ENCODE measurements around the gene PNPLA7.

The PNPLA7 gene

GRCh38 chr9:137492464-137493363 lies 57.5 kb downstream of the PNPLA7 start:
- DNase-seq, result peak; percentile 58

- no peak for DNase-seq
These were observed 58.3 kb downstream of the PNPLA7 start for GRCh38 chr9:137491735-137492432.

DNA sequence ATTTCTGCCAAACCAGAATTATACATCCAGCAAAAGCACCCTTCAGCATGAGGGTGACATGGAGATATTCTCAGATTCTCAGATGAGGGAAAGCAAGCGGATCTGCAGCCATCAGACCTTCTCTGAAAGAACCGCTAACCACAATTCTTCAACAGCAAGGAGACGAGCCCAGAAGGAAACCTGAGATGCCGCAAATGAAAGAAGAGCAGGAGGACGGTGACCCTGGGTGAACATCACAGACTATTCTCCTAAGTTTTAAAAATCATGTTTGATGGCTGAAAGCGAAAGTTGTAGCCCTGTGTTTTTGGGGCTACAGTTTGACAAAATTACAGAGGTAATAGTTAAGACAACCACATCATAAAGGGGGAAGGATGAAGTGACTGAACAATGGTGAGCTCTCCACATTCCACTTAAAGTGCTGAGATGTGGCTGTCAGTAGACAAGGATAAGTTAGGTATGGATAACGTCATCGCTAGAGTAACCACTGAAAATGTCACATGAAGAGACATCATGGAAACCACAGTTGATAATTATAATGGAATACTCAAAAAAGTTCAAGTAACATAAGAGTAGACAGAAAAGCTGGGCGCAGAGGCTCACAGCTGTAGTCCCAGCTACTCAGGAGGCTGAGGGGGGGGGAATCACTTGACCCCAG lies 59.5 kb downstream of the PNPLA7 start:
- DNase-seq, result no peak

DNA sequence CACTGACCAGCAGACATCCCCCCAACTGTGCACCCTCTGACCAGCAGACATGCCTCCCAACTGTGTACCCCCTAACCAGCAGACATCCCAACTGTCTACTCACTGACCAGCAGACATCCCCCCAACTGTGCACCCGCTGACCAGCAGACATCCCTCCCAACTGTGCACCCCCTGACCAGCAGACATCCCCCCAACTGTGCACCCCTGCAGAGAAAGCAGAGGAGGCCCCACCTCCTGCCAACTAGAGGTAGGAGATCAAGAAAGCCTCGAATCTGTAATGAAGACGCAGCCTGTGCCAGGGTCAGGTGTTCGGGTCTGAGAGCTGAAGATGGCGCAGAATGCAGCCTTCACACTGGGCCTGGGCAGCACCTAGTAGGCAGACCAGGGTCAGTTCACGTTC lies 61.3 kb downstream of the PNPLA7 start:
- no peak for DNase-seq

DNA sequence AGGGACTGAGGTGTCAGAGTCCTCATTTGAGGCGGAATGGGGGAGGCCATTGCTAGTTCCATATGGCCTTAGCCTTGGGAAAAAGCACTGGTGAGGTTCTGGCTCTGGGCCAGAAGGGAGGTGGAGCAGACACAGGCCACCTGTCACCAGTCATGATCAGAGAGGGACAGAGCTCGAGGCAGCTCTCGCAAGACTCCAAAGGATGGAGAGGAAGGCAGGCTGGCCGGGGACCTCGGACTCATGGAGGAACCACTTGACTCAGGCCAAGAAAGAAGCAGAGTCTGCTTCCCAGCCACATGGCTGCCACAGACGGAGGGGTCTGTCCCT lies 61.9 kb downstream of the PNPLA7 start:
- no peak for DNase-seq

- DNase-seq, result no peak
These were observed 62.5 kb downstream of the PNPLA7 start for GRCh38 chr9:137487454-137488326.

DNA sequence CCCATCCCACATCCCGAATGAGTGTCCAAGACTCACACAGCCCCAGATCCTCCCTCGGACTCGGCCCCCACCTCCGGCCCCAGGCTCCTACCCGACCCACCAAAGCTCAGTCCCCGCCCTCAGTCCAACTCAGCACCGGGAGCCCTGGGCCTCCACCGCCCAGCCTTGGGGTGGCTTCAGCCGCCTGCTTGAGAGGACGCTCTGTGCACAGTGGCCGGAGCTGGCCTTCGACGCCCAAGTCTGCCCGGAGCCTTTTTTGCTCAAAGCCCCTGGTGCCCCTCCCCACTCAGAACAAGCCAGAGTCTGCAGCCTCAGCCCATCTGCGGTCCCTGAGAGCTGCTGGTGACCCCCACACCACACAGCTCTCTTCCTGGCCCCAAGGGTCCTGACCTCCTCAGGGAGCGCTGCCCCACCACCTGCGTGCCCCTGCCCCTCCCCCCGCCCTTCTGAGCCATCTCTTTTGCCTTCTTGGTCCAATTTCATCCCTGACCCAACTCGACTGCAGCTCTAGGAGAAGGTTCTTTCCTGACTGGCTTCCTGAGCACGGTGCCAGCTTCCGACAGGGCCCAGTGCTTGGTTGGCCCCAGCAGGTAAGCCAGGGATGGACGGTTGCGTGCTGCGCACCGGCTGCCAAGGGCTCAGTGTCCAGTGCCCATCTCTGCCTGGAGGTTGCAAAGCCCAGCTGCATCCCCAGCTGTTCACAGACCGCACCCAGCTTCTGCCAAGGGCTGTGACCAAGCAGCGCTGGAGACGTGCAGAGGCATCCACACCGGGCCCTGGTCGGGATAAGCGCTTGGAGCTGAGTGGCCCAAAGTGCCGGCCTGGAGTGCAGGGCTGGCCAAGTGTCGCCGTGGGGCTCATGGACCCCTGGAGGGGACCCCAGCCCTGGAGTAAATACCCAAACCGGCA lies 63.4 kb downstream of the PNPLA7 start:
- no peak for DNase-seq

DNA sequence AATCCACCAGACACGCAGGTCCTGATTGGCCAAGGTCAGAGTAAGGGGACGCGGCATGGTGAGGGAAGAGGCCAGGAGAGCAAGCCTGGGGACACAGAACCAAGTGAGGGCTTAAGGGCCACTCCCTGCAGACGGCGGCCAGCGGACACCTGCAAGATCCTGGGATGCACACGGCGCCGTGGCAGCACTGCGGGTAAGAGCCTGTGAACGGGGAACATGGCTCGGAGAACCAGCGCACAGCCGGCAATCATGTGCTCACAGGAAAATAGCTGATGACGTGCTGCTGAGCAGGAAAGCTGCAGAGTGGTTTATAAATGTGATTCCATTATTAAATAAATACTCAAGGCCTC lies 64.1 kb downstream of the PNPLA7 start:
- no peak for DNase-seq

DNA sequence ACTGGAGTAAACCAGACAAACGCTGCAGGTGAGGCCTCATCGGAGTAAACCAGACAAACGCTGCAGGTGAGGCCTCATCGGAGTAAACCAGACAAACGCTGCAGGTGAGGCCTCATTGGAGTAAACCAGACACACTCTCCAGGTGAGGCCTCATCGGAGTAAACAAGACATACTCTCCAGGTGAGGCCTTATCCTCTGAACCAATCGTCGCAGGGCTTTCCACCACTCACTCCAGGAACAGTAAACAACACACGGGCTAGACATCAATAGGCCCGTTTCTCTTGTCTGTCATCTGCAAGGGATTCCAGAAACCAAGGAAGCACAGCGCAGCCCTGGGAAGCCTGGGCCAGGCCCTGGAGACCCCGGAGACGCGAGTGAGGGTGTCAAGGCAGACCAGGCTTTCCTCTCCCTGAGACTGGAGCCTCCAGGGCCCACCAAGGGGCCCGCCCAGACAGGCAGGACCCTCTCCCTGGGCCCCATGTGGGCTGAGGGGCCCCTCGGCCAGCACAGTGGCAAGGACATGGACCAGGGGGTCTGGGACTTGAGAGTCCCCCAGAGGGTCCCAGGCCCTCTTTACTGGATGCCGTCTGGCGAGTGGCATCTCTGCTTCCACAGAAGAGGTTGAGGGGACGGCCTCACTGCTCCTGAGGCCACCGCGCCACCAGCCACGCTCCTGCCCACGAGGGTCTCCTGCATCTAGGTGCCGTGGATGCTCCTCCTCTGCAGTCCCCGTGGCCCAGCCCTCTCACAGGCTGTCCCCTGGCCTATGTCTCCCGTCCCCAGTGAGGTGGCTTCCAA lies 64.7 kb downstream of the PNPLA7 start:
- DNase-seq, result no peak

- no peak for DNase-seq
These were observed 65.5 kb downstream of the PNPLA7 start for GRCh38 chr9:137484551-137485315.

DNA sequence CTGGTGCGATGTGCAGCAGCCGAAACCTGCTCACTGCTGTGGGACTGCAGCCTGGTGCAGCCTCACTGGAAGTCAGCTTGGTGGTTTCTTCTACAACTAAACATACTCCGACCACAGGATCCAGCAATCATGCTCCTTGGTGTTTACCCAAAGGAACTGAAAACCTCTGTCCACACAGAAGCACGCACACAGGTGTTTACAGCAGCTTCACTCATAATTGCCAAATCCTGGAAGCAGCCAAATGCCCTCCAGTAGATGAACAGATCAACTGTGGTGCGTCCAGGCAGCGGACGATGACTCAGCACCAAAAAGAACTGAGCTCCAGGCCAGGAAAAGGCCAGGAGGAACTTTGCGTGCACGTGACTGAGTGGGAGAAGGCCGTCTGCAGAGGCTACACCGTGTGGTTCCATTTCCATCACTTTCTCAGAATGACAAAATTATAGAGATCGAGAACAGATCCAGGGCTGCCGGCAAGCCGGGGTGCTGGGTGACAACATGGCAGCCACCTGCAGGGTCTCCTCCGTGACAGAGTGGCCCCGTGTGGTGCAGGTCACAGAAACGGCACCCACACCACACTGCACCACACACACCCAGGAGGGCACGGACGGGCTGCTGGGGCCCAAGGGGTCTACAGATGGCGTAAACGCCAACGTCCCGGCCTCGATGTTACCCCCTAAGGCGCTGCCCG lies 68.0 kb downstream of the PNPLA7 start:
- DNase-seq, result peak; percentile 92

GRCh38 chr9:137480686-137481683 lies 69.2 kb downstream of the PNPLA7 start:
- no peak for DNase-seq

GRCh38 chr9:137479892-137480685 lies 70.1 kb downstream of the PNPLA7 start:
- DNase-seq, result no peak

DNA sequence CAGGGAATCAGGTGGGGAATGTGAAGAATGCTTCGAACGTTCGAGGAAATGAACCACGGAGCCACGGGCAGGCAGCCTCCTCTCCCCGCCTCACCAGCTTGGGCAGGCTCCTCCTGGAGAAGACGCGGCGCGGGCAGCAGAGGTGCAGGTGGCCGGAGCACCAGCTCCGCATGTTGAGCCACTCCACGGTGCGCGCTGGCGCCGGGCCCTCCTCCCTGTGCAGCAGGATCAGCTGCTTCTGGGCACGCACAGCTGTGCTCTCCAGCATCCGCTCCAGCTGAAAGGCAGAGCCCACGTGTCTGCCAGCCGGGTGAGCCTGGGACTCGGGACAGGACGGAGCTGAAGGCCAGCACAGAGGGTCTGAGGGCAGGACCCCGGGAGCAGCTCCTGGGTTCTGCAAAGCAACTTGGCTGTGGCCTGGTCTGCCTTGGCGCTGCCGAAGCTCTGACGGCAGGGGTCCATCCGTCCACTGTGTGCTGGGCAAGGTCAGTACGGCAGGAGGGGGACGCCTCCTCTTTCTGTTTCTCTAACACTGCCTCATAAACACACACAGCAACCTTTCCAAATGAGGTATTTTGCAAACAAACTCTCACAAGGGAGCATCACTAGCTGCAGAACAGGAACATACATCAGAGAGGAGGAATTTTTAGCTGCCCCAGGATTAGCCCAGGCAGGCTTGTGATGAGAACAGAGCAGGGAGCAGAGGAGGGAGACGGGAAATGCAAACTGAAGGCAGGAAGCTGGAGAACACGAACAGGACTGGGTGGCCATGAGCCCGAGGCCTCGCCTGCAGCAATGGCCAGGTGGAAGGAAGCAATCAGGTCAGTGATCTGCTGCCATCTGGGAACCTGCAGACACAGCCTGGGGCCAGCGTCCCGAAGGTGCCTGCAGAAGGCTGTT lies 71.0 kb downstream of the PNPLA7 start:
- DNase-seq, result no peak

GRCh38 chr9:137478613-137478961 lies 71.6 kb downstream of the PNPLA7 start:
- no peak for DNase-seq

Measured in RPMI8226 (cell line).